Measurements from ENCODE around the gene DIDO1.

DIDO1 gene

DNA sequence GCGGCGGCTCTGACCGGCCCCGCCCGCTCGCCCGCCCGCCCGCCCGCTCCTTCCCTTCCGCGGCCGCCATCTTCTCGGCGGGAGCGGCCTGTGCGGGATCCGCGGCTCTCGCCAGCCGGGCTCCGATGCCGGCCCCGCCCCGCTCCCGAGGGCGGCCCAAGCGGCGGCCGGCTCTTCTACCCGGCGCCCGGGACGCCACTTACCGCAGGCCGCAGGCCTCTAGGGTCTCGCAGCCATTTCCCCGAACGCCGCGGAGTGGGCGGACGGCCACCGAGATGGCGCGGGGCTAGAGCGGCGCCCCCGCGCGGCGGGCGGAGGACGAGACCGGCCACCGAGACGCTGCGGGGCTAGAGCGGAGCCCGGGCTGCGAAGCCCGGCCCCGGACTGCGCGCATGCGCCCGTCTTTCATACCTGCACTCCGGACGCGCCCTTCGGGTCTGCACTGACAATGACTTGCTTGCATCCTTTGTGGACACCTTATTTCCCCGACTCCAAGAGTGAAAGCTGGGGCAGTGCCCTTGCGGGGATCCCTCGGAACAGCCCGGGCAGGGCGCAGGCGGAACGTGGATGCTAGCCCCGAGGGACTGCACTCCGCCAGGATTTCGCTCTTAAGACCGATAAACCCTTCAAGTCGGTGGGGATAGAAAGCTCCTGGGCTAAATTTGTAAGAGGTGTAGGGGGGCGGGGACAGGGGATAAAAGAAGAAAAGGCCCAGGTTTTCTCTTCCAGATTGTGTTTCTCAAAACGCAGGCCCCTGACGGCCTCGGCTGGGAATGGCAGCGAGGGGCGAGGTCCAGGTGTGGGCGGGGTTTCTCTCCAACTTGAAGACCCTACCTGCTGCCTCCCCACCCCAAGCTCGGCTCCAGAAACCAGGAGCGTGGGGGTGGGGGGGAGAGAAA is at the start of gene DIDO1:
DIDO1 (minus strand) TSS at position 277 of the 899 bp plus-strand sequence.
- DNase-seq = peak; percentile 18

DNA sequence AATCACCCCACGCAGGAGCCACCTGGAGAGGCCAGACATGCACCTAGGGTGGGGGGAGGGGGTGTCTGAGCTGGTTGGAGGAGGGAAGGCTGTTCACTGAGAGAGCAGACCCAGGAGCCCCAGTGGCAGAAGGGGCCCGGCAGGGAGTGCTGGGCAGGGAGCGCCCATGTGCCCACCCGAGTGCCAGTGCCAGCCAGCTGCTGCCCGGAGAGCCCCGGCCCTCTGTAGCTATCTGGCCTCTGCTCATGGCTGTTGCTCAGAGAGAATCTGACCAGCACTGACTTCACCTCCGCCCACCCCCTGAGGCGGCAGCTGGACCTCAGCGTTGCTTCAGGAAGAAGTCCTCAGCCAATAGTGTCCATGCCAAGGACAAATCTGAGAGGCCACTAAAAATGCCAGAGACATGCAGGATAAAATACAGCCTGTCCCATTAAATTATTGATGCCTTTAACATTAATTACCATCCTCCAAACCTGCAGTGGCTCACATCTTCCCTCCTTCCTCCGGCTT is 49.0 kb upstream of the DIDO1 start:
- no peak for DNase-seq

DNA sequence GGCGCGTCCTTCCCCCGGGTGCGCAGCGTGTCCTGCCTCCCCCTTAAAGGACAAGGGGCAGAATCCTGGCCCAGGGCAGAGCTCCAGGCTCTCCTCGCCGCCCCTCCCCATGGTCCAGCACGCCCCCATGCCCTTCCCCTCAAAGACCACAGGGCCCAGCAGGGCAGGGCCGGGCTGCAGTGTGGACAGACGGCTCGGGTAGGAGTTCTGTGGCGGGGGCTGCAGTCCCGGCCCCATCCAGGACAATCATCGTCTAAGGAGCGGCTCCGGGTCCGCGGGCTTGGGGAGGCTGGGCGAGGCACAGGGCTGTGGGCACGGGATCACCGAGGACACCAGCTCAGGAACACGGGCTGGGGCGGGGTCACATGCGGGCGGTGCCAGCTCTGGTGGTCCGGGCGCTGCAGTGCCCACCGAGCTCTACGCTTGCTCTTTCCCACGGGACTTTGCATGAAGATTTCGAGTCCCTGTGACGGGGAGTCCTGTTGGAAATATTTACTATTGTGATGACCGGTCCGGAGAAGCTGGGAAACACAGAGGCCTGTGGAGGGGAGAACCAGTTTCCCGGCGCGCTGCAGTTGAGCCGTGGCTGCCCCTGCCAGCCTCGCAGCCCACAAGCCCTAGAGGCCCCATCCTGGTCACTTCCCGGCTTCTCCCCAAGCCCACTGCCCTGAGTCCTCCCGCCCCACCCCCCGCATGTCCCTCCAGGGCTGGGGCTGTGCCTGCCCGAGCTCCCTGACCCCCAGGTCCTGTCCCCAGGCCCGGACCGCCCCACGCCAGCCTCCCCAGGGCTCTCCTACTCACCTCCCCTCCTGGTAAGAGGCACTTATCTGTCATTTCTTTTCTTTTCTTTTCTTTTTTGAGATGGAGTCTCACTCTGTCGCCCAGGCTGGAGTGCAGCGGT is 46.8 kb upstream of the DIDO1 start:
- no peak for DNase-seq

DNA sequence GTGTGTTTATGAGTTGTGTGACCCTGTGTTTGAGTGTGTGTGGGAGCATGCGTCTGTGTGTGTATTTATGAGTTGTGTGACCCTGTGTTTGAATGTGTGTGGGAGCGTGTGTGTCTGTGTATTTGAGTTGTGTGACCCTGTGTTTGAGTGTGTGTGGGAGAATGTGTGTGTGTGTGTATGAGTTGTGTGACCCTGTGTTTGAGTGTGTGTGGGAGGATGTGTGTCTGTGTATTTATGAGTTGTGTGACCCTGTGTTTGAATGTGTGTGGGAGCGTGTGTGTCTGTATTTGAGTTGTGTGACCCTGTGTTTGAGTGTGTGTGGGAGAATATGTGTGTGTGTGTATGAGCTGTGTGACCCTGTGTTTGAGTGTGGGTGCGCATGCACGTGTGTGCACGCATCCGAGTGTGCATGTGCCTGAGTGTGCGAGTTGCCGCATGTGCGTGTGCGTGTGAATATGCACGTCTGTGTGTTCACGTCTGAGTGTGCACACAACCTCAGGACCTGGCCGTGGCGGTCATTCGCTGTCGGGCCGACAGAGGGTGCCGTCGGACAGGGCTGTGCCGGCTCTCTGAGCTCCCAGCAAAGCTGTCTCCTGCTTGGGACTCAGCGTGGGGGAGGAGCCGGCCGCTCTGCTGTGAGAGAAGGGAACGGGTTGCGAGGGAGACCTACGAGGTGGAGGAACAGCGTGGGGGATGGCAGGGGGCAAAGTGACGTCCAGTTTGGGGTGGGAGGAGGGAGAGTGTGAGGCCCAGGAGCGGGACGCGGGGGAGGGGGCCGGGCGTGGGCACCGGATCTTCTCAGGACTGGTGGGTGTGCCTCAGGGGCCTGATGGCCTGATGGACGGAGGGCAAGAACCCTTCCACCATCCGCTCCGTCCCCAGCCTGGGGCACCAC is 45.9 kb upstream of the DIDO1 start:
- no peak for DNase-seq

DNA sequence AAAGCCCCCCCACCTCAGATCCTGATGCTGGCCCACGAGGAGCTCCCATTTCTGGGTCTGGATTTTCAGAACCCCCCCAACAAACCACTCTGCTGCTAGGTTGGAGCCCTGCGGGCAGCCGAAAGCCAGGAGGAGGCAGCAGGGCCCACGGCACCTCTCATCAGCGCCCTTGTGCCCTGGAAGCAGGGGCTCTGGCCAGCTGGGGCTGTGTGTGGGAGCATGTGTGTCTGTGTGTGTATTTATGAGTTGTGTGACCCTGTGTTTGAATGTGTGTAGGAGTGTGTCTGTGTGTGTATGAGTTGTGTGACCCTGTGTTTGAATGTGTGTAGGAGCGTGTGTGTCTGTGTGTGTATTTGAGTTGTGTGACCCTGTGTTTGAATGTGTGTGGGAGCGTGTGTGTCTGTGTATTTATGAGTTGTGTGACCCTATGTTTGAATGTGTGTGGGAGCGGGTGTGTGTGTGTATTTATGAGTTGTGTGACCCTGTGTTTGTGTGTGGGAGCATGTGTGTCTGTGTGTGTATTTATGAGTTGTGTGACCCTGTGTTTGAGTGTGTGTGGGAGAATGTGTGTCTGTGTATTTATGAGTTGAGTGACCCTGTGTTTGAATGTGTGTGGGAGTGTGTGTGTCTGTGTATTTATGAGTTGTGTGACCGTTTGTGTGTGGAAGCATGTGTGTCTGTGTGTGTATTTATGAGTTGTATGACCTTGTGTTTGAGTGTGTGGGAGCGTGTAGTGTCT is 45.1 kb upstream of the DIDO1 start:
- no peak for DNase-seq

DNA sequence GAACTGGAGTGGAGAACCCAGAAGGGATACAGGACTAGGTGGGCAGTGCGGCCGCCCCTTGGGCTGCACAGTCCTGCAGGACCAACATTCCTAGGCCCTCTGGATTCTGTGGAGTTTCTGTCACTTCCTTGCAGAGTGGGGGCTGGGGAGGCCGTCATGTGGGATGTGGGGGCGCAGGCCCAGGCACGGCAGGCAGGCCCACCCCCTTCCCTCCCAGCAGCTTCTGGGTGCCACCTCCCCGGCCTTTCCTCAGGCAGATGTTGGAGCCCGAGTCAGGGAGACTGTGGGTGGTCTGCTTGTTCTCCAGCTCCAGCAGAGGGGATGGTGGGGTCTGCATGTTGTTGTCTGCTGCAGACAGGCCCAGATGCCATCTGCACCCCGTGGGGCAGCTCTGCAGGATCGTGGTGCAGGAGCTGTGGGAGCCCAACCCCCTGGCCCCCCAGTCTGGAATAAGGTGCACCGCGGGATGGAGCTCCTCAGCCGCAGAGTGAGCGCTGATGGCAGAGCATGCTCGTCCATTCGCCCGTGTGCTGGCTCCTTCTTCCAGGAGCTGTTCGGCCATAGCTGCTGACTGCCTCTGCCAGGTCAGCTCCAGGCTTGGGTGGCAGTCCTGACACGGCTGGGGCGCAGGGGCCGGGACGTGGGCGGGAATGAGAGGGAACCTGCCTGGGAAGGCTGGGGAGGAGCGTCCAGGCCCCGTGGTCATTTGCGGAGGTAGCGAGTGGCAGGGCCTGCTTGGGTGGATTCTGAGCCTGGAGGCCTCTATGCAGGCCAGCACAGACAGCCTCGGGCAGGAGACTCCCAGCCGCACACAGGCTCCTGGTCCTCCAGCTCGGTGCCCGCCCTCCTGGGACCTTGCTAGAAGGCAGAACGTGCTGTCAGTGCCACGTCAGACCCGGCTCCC is 44.3 kb upstream of the DIDO1 start:
- DNase-seq = no peak

DNA sequence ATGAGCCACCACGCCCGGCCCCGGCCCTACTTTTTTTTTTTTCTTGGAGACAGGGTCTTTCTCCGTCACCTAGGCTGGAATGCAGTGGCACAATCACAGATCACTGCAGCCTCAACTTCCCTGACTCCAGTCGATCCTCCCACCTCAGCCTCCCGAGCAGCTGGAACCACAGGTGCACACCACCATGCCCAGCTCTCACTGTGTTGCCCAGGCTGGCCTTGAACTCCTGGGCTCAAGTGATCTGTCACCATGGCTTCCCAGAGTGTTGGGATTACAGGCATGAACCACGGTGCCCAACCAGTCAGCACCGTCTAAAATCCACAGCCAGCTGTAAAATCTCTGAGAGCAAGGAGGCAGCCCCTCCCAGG is 43.6 kb upstream of the DIDO1 start:
- no peak for DNase-seq

DNA sequence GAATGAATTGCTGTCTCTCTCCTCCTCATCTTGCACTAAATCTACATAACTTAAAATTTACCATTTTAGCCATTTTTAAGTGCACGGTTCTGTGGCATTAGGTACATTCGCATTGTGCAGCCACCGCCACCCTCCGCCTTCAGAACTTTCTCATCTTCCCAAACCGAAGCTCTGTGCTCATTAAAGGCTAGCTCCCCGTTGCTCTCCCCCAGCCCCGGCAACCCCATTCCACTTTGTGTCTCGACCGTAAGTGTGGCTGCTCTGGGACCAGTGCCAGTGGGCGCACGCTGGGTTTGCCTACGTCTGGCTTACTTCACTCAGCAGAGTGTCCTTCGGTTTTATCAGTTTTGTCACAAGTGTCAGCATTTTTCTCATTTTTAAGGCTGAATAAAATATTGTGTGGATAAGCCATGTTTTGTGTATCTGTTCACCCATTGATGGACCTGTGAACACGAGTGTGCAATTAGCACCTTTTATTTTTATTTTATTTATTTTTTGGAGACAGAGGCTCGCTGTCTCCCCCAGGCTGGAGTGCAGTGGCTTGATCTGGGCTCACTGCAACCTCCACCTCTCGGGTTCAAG is 43.0 kb upstream of the DIDO1 start:
- no peak for DNase-seq

DNA sequence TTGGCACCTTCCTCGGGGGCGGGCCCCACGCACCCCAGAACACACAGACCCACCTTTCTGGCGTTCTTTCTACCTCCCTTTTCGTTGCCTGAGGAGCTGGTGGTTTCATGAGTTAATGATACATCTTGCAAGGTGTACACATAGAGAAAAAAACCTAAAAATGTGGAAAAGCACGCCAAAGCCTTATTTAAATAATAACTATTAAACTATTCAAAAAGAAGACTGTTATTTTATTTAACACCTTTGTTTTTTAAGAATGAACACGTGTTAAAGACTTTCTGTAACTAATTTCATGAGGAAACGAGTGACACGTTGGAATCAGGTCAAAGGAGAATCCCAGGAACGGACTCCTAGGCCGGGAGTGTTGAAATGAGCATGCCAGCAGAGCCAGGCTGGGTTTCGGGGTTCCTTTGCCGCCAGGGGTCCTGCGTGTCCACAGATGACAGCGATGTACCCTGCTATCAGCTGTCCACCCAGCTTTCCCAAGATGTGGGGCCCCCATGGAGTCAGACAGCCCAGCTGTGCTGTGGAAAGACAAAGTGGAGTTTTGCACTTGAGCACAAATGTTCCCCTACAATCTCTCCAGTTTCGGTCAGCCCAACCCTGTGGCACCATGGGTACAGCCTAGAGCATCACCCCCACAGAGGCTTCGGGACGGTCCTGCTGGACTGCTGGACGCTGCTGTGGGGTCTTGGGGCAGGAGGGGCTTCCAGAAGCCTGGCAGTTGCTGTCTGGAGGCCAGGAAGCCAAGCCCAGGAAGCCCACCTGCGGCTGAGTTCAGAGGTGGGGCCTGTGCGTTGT is 42.3 kb upstream of the DIDO1 start:
- DNase-seq = no peak

DNA sequence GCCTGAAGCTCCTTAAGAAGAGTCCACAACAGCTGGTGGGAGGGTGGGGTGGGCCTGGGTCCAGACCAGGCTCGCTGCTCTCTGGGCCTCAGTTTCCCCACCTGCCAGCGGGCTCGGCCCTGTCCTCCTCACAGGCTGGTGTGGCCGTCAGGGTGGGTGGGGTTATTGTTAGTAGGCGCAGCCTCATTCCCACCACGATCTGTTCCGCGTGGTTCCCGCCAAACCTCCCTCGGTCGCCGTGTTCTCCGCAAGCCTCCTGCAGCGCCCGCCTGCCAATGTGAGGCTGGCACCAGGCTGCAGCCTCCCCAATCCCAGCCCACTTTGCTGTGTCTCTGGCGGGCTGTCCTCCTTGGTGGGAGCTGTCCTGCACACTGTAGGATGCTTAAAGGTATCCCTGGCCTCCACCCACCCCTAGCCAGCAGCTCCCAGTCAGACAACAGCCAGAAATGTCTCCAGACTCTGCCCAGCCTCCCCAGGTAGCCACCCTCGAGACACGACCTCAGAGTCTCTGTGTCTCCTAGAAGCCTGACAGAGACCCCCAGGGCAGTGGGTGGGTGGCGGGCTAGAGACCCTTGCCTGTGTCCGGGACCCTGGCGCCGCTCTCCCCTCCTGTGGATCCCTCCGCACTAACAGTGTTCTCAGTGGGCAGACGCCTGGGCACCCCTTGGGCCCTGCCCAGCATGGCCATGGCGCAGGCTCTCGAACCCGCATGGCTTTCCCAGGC is 41.5 kb upstream of the DIDO1 start:
- no peak for DNase-seq

DNA sequence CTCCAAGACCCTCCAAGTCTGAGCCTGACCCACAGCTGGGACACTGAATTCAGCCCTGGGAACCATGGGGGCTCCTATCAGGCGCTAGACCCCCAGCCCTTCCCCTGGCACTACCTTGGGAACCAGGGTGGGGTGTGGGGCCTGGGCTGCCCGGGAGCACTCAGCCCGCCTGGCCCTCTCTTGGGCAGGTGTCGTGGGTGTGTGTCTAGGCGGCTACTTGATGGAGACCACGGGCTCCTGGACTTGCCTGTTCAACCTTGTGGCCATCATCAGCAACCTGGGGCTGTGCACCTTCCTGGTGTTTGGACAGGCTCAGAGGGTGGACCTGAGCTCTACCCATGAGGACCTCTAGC is 40.8 kb upstream of the DIDO1 start:
- DNase-seq = no peak

DNA sequence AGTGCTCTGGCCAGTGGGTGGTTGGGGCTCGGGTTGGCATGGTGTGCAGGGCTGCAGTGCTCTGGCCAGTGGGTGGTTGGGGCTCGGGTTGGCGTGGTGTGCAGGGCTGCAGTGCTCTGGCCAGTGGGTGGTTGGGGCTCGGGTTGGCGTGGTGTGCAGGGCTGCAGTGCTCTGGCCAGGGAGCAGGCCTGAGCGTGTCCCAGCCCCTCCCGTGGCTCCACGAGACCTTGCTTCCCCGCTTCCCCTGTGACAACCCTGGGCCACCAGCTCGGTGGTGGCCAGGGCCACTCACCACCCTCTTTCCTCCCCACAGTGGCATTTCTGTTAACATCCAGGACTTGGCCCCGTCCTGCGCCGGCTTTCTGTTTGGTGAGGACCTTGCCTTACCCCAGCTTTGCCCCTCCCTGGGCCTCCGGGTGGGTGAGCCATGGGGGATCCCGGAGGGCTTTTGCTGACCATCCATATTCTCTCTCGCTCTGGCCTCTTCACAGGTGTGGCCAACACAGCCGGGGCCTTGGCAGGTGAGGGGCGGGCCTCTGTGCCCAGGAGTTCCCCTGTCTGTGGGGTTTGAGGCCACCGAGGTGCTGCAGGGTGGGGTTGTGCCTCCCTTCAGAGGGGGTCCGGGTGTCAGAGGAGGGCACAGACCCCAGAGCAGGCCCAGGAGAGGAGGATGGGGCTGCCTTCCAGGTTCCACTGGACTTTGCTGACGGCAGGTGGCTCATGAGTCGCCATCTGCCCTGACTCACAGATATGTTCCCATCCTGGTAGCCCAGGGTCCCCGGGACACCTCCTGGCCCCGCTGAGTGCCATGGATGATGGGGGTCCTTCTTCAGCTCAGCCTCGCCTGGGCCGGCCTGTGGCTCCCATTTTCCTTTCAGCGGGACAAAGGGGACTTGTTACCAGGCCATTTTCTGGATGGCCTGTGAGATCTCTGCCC is 40.2 kb upstream of the DIDO1 start:
- no peak for DNase-seq

DNA sequence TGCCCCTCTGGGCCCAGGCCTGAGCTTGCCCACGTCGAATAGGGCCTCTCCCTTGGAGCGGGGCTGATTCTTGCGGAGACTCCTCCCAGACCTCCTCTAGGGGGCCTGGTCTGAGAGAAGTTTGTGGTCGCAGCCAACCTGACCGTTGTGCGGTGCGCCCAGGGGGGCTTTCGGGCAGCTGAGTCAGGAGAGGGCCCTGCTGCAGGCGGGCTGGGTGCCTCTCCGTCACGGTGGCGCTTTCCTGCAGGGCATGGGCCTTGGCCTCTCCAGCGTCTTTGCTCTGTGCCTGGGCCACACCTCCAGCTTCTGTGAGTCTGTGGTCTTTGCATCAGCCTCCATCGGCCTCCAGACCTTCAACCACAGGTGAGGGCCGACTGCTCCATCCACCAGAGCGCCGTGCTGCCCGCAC is 39.1 kb upstream of the DIDO1 start:
- DNase-seq = no peak

DNA sequence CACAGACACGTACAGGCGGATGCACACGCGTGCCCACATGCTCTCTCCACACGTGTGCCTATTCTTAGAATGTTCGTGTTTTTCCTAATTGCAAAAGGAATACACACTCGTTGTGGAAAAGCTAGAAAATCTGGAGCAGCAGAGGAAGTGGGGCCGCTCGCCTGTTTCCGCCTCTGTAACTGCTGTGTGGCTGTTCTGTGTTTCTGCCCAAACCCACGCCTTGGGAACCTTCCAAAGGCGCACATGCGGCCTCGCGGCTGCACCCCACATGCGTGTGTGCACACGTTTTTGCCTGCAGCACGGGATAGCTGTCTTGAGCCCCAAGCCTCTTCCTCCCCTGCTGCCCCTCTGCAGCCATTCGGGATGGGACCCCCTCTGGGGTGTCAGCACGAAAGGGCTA is 38.4 kb upstream of the DIDO1 start:
- DNase-seq = no peak

DNA sequence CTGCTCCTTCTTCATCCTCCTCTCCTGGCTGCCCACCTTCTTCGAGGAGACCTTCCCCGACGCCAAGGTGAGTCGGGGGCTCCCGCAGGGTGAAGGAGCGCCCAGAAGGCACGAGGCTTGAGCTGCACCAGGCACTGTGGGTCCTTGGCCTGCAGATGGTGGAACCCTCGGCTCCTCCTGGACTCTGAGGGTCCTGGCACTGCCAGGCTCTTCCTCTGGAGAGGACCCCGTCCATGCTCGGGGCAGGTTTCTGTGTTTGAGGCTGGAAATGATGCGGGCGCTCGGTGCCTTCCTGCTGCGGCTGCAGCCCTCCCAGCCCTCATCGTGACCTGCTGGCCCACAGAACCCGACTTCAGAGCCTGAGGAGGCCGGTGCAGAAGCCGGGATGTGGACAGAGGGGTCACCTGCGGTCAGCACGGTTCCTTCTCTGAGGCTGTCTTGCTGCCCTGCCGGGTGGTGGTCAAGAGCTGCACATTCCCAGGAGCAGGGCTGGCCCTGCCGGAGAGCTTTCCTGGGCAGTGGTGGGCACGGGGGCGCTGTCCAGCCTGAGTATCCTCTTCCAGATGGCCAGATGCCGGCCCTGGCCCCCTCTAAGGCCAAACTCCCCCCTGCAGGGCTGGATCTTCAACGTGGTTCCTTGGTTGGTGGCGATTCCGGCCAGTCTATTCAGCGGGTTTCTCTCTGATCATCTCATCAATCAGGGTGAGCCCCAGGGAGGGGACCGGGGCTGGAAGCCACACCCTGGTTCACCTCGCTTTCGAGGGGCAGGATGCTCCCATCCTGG is 37.5 kb upstream of the DIDO1 start:
- no peak for DNase-seq

DNA sequence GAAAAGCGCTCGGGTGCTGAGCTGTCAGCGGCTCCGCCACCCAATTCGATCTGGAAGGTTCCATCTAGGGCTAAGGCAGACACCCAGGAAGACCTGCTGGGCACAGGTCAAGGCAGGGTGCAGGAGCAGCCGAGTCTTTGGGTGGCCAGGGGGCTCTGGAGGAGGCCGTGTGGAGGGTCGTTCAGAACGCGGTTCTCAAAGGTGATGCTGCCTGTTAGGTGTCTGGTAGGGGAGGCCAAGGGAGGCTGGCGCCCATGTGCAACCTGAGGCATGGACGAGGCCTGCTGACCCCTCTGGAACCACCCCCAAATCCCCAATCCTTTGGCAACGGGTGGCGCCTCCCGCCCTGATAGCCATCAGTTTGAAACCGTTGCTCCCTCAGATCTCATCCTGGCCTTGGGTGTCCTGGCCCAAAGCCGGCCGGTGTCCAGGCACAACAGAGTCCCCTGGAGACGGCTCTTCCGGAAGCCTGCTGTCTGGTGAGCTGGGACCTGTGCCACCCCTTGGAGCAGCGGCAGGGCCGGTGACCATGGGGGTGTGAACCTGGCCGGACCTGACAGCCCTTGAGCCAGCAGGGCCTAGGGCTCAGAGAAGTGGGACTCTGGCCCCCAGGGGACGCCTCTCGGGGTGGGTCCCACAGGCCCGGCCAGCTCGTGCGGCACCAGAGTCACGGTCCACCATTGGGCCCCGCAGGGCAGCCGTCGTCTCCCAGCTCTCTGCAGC is 36.7 kb upstream of the DIDO1 start:
- DNase-seq = no peak

Measured in NCI-H187 treated with DMSO at 0.1 percent for 48 hours (cell line).